HG02885 (cell line): ENCODE results near the gene CLEC5A.
"Not testable (repeated sequence)": the region's sequence is repeated elsewhere in the genome, so short reads cannot be mapped to it uniquely, and the experiment has no call there.

ENCODE experiments used
- ATAC-seq: cut with Tn5 transposase; IDR thresholded peaks from one replicate; pipeline ENCODE4 v1.9.1; 2021; ENCODE audit warnings: mild to moderate bottlenecking; ENCODE audit not compliant: unreplicated experiment, poor library complexity

The CLEC5A gene

DNA sequence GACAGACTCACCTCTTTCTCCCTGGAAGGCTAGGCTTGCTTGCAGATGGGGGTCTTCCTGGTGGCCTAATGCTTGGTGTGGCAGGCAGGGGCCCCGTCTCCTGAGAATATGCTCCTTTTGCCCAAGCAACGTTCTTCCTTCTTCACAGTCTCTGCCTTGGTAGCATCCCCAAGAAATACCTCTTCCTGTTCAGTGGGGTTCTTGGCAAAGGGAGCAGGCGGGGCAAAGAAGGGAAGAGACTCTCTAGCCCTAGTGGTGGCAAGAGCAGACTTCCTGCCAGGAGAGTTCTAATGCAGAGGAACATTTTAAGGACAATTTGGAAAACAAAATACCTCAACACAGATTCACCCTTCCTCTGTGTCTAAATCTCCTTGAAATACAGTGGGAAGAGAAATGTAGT, at the start of gene CLEC5A:
Gene CLEC5A, minus strand, starts transcription at position 179 of the 400 bp plus-strand sequence. CDS start 682 bp downstream, outside the sequence.
- no peak for ATAC-seq

DNA sequence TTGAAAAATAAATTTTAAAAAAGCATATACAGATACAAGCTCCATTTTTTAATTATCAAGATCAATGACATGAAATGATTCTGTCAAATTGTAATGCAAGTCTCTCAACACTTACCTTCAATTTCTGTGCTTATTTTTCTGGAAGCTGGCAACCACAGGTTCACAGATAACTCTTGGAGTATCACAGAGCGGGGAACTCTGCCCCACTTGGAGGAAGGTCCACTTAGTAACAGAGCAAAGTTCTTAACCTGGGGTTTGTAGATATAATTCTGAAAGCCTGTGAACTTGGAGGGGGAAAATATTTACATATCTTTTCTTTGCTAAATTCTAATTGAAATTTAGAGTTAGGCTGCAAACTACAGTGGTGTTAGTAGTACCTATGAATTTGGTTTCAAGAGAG, 46.6 kb upstream of the CLEC5A start:
- ATAC-seq = no peak

DNA sequence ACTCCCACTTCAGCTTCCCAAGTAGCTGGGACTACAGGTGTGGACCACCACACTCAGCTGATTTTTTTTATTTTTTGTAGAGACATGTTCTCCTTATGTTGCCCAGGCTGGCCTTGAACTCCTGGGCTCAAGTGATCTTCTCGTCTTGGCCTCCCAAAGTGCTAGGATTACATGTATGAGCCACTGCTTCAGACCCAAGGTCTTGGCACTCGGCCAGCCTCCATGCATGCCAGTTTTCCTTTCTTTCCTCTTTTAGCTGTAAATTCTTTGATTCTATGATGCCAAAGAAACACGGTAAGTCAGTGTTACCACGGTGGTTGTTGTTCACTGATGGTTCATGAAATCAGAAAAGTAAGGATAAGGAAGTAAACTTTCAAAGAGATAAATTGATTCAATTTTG, 45.9 kb upstream of the CLEC5A start:
- no peak for ATAC-seq

DNA sequence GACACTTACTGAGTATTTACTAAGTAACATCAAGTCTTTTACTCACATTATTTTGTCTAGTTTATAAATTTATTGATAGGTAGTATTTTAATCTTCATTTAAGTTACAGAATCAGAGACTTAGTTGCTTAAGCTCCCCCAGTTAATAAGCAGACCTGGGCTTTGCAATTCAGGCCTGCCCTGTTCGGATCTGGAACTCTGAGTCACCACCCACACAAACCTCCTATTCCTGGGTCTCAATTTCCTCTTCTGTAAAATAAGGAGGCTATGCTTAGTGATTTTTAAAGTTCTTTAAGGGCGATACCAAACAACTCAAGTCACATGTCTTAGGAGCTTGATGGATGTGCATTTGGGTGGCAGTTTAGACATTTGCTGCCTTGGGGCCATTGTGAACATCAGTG, 45.4 kb upstream of the CLEC5A start:
- ATAC-seq = no peak

DNA sequence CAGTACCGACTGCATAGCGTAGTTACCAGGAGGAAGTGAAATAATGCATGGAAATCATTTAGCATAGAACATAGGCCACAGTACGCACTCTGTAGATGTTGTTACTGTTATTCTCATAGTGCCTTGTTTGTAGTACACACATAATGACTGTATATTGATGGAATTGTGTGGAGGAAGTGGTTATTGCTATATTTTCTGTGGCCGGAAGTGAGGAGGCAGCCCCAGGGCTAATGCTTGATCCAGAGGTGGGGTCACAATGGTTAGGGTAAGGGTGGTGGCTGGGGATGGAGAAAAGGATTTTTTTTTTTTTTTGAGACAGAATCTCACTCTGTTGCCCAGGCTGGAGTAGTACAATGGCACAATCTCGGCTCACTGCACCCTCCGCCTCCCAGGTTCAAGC, 44.4 kb upstream of the CLEC5A start:
- no peak for ATAC-seq

DNA sequence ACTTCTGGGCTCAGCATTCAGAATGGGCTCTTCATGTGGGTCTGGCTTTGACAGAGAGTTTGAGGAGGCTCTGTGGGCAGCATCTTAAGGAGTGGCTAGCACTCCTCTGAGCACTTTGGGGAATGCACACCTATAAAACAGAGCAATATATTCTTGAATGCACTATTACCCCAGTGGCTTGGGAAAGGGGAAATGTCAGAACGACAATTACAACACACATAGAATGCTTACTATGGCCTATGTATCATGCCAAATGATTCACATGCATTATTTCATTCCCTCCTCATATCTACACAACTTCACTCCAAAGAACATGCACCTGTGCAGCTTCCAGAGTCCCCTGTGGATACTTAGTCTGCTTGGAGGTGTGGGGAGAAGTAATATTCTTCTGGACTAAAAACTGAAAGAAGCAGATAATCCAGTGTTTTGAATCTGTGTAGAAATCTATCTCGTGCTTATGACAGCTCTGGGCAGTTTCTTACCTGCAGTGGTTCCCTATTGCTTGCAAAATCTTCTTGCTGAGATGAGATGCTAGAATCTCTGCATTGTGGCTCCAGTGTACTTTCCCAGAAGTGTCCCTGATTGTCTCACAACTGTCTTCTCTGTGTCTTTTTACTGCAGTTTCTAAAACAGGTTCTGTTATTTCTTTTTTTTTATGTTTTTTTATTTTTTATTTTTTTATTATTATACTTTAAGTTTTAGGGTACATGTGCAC, 43.4 kb upstream of the CLEC5A start:
- no peak for ATAC-seq

DNA sequence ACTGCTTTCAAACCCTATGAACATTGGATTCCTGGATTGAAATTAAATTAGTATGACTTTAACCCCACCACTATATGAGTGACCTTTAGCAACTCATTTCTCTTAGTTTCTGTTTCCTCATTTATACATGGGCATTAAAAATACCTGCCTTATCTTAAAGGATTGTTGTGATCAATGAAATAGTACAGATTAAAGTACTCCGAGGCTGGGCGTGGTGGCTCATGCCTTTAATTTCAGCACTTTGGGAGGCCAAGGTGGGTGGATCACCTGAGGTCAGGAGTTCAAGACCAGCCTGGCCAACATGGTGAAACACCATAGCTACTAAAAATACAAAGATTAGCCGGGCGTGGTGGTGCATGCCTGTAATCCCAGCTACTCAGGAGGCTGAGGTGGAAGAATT, 41.0 kb upstream of the CLEC5A start:
- not testable (repeated sequence) for ATAC-seq

DNA sequence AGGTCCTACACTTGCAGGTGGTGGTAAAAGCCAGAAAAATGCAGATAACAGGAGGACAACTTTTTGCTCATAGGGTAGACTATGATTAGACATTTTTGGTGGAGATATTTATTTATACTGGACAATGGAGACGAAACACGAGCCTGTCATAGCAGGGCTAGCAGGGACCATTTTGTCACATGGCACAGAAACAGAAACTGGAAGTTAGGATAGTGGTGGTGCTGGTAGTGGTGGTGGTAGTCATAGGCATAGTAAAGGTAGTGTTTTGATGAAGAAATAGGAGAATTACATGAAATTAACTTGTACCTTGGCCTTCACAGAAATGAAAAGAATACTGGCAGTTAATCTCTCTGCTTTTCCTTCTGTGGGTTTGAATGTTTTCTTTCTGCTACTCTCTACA, 40.1 kb upstream of the CLEC5A start:
- no peak for ATAC-seq

DNA sequence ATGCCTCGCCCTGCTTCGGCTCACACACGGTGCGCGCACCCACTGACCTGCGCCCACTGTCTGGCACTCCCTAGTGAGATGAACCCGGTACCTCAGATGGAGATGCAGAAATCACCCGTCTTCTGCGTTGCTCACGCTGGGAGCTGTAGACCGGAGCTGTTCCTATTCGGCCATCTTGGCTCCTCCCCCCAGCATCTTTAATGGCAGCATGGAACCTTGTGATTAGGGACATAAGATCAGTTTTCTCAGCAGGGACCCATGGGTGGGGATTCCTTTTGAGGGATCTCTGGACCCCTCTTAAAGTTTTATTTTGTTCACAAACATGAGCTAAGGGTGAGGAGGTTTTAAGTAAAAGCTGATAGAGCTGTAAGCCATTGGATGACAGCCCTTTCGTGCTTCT, 39.2 kb upstream of the CLEC5A start:
- not testable (repeated sequence) for ATAC-seq

DNA sequence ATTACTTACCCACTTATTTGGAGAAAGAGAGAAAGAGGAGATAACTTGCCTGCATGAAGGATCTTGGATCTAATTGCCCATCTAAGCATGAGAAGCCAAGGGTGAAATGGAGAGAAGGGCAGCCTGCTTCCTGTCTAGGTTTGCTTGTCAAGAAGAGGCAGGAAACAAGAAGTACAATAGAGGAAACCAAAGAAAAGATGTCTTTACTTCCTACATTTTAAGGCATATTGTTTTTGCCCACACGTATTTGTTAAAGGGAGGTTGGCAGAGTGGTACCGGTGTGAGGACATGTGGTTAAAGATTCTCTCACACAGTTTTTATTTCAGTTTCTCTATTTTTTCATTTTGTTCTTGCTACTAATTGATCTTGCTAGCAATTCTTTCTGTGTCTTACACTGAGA, 32.8 kb upstream of the CLEC5A start:
- ATAC-seq = no peak

DNA sequence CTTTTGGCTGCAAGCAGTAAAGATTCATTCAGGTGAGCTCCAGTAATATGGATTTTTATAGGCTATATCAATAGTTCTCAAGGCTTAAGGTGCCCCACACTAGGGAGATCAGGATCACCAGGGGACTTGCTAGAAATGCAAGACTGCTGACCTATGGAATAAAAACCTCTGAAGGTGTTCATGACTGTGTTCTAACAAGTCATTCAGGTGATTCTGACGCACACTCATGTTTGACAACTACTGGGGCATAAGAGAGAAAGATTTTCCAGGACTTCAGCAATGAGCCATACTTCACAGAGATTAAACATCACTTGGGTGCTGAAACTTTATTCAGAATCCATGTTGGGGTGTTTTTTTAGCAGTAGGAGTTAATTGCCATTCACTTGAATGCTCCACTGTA, 31.6 kb upstream of the CLEC5A start:
- ATAC-seq = no peak

DNA sequence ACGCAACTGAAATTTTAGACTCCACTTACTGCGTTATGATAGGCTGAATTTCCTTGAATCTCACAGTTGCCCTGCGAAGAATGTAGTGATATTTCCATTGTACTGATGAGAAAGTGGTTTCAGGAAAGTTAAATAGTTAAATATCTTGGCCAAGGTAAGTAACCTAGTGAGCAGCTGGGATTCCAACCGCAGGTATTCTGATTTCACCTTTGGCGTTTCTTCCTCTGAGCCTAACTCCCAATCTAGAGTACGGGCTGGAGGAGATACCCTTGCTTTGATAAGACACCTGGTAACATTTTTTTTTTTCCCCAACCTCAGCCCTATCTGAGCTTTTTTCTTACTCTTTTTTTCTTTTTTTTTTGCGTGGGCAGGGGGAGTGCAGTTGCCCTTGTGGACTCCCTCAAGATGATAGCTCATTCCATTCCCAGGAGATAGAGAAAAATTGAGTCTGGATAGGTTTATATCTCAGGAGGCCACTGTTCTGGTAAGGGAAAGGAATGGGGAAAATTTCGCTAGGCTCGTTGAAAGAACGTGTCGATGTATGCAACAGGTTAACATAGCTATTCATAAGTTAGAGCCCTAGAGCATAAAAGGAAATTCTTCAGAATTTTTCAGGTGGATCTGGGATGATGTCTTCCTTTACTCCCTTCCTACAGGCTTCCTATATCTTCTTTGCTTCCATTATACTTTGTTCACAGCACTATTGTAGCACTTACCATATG, 29.9 kb upstream of the CLEC5A start:
- no peak for ATAC-seq

DNA sequence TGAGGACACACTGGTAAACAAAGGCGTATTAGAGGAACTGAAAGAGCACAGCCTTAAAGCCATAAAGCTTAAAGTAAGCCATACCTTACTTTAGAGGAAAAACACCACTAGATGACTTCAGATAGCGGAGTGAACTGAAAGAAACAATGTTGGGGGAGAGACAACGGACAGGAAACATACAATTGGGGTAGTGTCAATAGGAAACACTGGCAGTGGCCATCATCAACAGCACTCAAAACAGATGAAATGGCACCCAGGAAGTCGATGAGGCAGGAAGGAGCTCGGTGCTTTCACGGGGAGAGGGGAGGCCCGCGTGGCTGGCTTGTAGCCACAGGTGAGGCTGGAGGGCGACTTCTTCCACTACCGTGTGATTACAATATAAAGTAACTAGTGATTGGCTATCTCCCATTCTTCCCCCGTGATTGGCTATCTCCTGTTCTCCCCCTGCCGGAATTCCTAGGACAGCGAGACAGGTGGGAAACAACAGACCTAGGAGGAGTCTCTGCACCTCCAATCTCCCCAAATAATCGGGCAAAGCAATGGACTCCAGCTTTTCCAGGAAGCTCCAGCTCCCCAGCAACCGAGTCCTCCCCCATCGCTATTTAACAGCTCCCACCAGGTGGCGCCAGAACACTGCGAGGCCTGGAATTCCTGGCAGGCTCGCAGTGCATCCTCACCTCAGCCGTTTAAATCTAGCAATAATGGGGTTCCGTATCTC, 29.2 kb upstream of the CLEC5A start:
- ATAC-seq = peak; percentile 86

DNA sequence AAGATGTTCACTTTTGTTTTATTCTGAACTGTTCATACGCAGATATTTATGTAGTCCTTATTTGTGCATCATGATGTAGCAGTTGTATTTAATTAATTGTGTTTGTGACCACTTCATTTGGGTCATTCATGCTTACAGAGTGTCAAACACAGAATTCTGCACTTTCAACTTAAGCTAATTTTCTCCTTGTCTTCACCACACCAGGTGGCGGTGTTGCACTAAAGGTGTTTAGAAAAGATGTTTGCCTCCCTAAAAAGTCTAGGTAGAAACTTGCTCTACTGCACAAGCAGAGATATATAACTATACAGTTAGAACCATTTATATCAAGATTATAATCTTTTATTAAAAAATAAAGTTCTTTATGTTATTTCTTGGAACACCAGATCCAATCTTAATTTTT, 28.1 kb upstream of the CLEC5A start:
- no peak for ATAC-seq

DNA sequence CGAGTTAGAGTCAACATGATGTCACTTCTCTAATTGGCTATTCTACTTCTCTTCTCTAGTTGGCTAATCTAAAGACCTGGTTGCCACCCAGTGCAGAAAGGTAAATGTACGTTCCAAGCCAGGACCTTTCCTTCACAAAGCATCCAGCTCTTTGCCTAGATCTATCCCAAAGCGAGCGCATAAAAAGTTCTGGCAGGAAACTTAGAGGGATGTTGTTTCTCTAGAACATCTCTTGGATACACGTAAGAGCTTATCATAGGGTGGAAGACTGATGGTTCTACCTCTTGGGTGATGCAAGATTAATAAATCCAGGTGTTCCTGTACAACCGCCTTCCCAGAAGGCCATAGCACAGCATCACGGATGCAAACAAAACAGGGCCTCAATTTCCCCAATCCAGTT, 26.9 kb upstream of the CLEC5A start, which contains the start of gene TAS2R38:
Gene TAS2R38, minus strand, starts transcription at position 101 of the 400 bp plus-strand sequence. Its CDS starts 84 bp downstream, at position 17.
- no peak for ATAC-seq

DNA sequence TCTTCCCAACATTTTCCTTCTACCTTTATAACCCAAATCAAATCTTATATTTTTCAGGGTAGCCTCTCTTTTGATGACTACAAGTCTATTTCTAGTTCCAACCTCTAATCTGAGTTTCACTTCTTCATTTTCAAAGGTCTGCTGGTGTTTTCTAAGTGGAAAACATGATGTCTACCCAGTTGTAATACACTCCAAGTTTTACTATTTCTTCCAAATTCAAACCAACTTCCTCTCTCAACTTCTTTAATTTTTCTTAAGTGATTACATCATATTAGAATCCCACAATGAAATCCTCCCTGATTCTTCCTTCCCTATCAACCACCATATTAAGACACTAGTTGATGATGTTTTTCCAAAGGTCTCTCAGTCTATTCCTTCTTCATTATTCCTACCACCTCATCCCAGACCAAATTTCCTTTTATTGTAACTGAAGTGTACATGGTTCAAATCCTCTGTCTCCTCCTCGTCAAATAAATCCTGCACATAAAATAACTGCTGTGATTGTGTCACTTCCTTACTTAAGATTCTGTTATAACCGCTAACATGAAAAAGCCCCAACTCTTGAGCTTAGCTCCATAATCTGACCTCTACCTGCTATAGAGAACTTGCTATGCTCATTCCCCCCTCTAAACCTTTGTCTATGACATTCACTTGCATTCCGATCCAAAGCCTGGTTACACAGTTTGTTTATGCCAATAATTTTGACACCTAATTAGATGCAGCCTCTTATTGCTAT, 14.1 kb upstream of the CLEC5A start:
- peak; percentile 96 for ATAC-seq

DNA sequence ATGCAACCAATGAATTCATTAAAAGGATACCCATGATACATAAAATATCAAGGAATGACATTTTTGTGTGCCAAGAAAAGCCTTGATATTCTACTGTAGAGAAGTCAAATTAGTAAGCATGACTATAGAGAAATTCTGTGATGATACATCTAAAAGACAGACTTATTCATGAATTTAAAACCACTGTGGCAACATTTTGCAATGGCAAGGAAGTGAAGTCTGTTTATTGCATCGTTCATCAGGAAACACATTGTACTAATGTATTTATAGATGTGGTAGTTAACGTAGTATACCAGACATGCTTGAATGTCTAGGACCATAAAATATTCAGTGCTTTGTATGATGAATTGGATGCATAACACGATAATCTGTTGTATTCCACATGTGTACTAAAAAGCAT, 9.3 kb upstream of the CLEC5A start:
- no peak for ATAC-seq

DNA sequence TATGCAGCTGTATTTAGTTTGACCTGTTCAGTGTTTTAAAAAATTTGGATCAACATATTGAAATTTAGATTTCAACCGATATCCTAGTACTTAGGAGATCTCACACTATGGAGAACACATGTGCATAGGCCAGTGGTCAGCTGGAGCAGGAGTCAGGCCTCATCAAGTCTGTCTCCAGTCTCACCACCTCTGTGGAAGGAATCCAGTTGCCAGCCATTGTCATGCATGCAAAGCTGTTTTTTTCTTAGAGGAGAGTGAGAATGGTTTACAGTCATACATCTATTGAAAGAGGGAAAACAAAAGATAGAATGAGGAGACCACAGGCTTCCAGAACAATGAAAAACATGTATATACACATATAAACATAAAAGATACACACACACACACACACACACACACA, 7.6 kb upstream of the CLEC5A start:
- no peak for ATAC-seq

DNA sequence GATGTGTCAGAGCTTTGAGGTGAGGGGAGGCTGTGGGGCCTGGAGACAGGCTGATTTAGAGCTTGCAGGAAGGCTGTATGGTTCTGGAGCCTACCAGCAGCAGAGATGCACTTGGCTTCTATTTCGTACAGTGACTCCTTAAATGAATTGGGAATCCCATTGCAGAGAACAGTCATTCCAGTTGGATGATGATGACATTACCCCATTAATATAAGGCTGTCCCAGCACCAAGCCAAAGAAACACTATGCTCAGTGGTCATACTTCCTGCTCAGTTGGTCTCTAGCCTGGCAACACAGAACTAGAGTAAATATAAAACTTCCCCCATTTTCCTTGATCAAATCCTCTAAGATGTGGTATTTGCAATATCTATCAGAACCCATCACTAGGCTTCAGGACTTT, 5.7 kb upstream of the CLEC5A start:
- no peak for ATAC-seq

DNA sequence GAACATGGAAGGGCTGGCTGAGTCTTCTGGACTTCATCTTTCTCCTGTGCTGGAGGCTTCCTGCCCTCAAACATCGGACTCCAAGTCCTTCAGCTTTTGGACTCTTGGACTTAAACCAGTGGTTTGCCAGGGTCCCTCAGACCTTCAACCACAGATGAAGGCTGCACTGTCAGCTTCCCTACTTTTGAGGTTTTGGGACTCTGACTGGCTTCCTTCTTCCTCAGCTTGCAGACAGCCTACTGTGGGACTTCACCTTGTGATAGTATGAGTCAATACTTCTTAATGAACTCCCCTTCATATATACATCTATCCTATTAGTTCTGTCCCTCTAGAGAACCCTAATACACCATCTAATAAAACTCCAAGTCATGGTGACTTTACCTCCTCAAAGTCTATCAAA, 4.0 kb upstream of the CLEC5A start:
- no peak for ATAC-seq

DNA sequence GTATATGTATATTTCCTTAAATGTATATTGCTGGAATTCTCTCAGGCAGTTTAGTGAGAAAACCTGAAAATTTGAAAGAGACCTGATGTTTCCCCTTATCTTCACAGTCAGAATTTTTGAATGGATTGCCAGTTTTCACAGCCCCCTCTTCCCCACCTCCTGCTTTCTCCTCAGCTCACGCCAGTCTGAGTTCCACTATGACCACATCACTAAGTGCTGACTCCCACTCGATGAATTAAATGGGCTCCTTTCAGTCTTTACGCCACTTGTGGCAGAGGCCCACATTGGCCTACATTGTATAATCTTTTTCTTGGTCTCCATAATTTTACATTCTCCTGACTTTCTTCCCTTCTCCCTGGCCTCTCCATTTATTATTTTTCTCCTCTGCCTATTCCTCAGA, 3.1 kb upstream of the CLEC5A start:
- no peak for ATAC-seq
